GM19397 (cell line): ENCODE data around the gene FAM174C.

Experiments
- ATAC-seq: cut with Tn5 transposase; IDR thresholded peaks from one replicate; pipeline ENCODE4 v1.9.1; 2021; ENCODE audit warnings: mild to moderate bottlenecking, moderate library complexity; ENCODE audit not compliant: unreplicated experiment

FAM174C gene

DNA sequence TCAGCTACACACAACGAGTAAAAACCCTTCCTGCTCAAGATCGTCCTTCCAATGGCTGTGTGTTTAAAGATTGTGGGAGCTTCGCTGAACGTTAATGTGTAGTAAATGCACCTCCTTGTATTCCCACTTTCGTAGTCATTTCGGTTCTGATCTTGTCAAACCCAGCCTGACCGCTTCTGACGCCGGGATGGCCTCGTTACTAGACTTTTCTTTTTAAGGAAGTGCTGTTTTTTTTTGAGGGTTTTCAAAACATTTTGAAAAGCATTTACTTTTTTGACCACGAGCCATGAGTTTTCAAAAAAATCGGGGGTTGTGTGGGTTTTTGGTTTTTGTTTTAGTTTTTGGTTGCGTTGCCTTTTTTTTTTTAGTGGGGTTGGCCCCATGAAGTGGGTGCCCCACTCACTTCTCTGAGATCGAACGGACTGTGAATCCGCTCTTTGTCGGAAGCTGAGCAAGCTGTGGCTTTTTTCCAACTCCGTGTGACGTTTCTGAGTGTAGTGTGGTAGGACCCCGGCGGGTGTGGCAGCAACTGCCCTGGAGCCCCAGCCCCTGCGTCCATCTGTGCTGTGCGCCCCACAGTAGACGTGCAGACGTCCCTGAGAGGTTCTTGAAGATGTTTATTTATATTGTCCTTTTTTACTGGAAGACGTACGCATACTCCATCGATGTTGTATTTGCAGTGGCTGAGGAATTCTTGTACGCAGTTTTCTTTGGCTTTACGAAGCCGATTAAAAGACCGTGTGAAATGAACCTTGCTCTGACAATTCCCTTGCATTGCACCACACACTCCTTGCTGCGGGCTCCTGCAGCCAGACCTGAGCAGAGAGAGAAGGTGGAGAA, 2.7 kb upstream of the FAM174C start:
- ATAC-seq: no peak

- no peak for ATAC-seq
Measured at GRCh38 chr19:1273263-1274041, 1.9 kb upstream of the FAM174C start.

DNA sequence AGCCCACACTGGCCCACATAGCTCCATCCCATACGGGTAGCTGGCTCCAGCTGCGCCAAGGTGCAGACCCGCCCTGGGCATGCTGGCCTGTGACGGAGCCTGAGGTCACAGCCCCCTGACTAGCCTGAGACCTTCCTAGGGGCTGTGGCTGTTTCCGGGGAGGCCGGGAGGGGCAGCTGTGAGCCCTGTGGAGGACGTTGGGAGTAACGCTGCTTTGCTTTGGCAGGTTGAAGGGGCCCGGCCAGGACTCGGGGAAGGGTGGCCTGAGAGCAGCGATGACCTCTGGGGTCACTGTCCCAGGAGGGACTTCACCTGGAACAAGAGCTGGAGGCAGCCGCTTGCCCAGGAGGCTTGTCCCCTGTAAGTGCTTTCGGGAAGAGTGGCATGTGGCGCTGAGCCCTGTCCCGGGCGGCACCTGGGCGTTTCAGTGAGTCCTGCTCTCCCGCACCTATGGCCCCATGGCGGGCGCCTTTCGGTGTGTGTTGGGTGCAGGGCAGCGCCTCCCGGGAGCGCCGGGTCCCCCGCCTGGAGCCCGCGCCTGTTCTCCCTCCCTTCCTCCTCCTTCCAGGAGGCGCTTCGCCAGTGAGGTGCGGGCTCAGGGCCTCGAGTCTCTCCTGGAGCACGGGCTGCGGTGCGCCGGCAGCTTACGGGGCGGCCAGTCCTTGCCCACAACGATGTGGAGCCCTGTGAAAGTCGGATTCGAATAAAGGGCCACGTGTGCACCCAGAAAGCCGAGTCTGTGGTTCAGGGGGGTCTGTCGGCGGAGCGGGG, 1.1 kb upstream of the FAM174C start:
- no peak for ATAC-seq

DNA sequence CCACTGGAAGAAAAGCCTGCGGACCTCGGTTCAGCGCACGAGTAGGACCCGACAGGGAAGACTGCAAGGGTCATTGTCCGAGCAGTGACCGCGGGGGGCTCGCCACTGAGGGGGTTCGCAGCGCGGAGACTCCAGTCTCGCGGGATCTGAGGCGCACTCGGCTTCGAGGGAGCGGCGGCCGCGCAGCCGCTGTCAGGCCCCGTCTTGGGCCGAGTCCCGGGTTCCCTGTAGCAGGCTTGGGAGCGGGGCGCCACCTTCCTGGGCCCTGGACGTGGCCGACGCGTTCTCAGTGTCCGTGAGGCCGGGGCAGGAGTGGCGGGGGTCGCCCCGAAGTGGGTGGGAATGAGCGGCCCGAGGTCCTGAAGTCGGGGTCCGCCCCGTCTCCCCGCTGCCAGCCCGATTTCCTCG, 474 bp upstream of the FAM174C start:
- ATAC-seq: no peak

DNA sequence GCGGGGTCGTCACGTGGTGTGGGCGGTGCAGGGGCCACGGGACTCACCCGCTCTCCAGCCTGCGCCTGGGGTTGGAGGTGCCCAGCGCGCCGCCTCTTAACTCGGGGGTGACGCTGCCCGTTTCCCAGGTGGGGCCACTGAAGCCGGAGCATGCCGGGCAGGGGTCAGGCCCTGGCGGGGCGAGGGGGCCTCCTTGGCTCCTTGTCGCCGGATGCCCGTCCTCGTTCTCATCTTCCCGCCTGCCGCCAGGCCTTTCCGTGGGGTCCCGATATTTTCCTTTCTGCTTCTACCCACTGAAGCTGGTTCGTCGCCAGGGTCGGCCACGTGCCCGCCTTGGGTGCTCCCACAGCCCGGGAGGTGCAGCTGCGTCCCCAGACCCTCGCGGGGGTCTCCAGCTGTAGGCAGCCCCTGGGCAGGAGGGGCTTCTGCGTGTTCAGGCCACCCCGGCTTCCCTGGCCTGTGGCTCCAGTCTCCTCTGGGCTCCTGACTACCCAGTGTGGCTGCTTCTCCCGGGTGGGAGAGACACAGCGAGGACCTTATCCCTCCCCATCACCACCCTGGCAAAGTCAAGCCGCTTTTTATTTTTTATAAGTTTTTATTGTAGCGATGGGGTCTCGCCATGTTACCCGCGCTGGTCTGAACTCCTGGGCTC, 772 bp downstream of the FAM174C start:
- ATAC-seq: no peak

- no peak for ATAC-seq
Measured at GRCh38 chr19:1276628-1277022, 1.3 kb downstream of the FAM174C start.

GRCh38 chr19:1277061-1277460, 1.7 kb downstream of the FAM174C start:
- no peak for ATAC-seq

DNA sequence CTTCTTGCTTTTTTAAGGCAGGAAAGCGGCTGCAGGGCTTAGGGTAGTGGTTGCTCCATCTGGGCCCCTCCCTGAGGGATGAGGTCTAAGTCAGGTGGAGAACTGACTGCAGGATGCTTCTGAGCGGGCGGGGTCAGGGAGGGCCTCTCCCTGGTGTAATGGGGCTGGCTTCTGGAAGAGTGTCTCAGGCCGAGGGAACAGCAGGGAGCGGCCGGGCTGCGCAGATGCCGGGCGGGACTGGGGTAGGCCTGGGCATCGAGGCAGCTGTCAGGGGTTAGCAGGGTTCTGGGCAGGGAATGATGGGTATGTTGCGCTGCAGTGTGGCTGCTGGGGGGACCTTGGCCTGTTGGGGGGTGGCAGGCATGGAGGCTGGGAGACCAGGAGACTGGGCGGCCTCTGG, 2.7 kb downstream of the FAM174C start:
- ATAC-seq: no peak

GRCh38 chr19:1278713-1279660, 3.7 kb downstream of the FAM174C start:
- no peak for ATAC-seq

GRCh38 chr19:1279782-1280341, 4.5 kb downstream of the FAM174C start:
- ATAC-seq: no peak

DNA sequence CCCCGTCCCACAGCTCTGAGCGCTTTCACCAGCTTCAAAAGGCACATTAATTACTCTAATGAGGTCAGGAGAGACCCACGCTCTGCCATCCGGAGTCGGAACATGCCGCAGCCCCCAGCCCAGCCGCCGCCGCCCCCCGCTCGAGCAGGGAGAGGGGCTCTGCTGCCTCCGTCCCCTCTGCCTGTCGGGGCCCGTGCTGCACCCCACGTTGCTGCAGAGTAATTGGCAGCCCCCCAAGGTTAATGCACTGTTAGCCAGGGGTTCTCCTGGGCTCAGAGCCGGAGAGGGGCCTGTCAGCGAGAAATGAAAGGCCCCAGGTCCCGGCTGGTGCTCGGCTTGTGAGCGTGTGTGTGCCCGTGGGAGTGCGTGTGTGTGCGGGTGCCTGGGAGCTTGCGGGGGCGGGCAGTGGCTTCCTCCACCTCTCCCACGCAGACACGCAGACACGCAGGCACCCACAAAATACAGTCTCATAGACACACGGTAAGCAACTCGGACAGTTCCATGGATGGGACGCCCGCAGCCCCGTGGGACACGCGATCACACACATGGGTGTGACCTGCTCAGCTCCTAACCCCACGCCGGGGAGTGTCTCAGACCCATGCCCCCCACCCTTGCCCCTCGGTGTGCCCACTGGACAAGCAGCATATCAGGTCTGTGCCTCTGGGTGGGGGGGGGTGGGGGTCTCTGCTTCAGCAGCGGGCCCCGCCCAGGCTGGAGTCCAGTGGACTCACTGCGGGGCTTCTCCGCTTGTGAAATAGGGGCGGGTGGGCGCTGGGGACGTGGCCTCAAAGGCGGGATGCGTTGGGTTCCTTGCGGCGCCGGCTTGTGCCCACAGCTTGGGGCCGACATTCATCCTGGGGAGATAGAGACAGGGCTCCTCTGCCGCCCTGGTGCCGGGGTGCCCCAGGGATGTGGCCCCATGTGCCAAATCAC, 5.6 kb downstream of the FAM174C start:
- no peak for ATAC-seq

GRCh38 chr19:1281569-1282287, 6.4 kb downstream of the FAM174C start:
- ATAC-seq: no peak

DNA sequence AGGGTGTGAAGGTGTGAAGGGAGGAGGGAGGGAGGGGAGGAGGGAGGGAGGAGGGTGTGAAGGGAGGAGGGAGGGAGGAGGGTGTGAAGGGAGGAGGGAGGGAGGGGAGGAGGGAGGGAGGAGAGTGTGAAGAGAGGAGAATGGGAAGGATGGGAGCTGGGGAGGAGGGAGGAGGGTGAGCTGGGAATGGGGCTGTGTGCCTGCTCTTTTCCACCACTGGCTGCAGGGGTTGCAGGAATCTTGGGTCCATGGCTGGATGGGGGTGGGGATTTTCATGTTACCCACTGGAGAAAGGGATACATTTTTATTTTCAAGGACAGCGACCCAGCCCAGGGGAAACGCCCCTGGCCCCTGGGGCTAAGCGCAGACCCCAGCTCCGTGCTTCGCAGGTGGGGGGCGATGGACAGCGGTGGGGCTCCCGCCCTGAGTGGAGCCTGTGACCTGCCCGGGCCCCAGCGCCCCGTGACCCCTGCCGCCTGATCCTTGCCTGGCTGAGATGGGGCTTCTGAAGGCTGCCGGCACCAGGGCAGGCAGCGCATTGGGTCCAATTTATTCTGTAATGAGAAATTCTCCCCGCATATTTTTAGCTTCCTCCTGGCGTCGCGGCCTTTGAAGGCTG, 7.4 kb downstream of the FAM174C start:
- no peak for ATAC-seq

- ATAC-seq: no peak
Measured at GRCh38 chr19:1283207-1283916, 8.0 kb downstream of the FAM174C start.

- no peak for ATAC-seq
Measured at GRCh38 chr19:1283917-1284292, 8.6 kb downstream of the FAM174C start.

GRCh38 chr19:1284293-1284978, 9.1 kb downstream of the FAM174C start:
- ATAC-seq: no peak
